Vagina (tissue), 2 donors: ENCODE data around the gene USP8.

Source experiments
- POLR2A ChIP-seq, 2 donors: fragments of 450-650 bp; IDR thresholded peaks; one replicate each; pipeline ENCODE4 v1.6.1; 2017; ENCODE audit warnings: antibody characterized with exemption in 2 of 2, mild to moderate bottlenecking in 2 of 2, moderate library complexity in 2 of 2
- TF ChIP-seq, protein P1 (sequence below), 3 experiments: fragments of 450-650 bp in 2 of 3; fragments of 200-600 bp in 1 of 3; sonication (generic) in 1 of 3; IDR thresholded peaks; one replicate each; pipeline ENCODE4 v1.5.1; 2017 to 2019; ENCODE audit warnings: antibody characterized with exemption in 3 of 3, mild to moderate bottlenecking in 2 of 3, moderate library complexity in 2 of 3

DNA sequence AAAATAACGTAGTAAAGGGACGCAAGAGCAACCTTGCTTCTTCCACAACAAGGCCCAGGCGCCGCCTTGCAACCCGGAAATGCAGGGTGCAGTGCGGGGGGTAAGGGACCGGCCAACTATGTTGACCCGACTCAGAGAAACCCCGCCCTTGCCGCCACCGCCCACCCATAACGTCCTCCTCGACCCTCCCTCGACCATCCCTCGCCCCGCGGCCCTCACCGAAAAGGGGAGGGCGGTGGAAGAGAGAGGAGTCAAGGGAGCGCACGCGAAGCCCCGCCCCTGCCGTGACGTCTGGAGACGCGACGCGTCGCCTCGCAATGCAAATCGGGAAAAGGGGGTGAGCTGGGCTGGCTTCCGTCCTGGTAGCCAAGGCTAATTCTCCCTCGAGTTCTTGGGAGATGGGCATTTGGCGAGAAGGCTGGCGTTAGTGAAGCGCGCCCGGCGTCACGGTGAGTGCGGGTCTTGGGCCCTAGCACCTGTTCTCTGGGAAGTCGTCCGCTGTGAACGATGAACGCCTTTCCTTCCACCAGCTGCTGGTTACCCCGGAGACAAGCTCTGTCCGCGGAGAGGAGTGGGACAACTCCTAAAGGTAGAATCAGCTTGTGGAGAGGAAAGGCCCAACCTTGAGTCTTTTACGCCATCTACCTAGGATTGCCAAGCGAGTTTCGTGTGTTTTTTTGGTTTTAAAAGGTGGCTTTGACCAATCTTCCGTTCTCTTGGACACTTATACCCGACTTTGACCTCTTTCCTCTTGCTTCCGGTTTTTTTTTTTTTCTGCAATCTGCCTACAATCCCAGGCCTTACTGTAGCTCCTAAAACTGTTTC lies at the start of gene USP8:
- TF ChIP-seq, protein P1, sequence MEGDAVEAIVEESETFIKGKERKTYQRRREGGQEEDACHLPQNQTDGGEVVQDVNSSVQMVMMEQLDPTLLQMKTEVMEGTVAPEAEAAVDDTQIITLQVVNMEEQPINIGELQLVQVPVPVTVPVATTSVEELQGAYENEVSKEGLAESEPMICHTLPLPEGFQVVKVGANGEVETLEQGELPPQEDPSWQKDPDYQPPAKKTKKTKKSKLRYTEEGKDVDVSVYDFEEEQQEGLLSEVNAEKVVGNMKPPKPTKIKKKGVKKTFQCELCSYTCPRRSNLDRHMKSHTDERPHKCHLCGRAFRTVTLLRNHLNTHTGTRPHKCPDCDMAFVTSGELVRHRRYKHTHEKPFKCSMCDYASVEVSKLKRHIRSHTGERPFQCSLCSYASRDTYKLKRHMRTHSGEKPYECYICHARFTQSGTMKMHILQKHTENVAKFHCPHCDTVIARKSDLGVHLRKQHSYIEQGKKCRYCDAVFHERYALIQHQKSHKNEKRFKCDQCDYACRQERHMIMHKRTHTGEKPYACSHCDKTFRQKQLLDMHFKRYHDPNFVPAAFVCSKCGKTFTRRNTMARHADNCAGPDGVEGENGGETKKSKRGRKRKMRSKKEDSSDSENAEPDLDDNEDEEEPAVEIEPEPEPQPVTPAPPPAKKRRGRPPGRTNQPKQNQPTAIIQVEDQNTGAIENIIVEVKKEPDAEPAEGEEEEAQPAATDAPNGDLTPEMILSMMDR (IDR thresholded peaks at IDR 0.05) = no peak
- peak in 1 of 2 donors; percentile 49 for TF ChIP-seq POLR2A (IDR thresholded peaks at IDR 0.05)
